GM10248 (cell line): Measurements from ENCODE around the gene COLQ.

ENCODE experiments used
- CTCF ChIA-PET: fragments of 300-600 bp; sonication (Branson Sonifier 250); formaldehyde crosslinking; extraction: SDS; loops from one replicate; lab custom pipeline; 2021; ENCODE audit warnings: antibody characterized with exemption; lab: Yijun Ruan, JAX
- POLR2A ChIA-PET: fragments of 350-650 bp; sonication (Branson Sonifier 250); formaldehyde crosslinking; extraction: SDS; loops from one replicate; lab custom pipeline; 2020; ENCODE audit warnings: antibody characterized with exemption; lab: Yijun Ruan, JAX
- DNase-seq: peaks from one replicate; pipeline ENCODE4 v3.0.0; 2012; ENCODE audit errors: extremely low spot score
- TF ChIP-seq, protein P1 (sequence below): IDR thresholded peaks from 2 replicates; pipeline ENCODE4 v1.5.1; 2012; ENCODE audit warnings: mild to moderate bottlenecking, low read depth; ENCODE audit errors: extremely low read depth, missing control alignments, control extremely low read depth

Gene COLQ

DNA sequence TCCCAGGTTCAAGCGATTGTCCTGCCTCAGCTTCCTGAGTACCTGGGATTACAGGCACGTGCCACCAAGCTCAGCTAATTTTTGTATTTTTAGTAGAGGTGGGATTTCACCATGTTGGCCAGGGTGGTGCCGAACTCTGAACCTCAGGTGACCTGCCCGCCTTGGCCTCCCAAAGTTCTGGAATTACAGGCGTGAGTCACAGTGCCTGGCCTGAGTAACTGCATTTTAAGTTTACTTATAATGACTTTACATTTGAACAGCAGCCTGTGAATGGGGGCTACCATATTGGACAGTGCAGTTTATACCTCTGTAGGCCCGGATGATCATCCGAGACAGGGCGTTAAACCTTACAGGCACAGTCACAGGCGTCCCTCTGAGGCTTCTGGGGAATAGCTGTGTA lies 69.3 kb downstream of the COLQ start:
- DNase-seq = no peak
- POLR2A ChIA-PET = no interaction called here
- CTCF ChIA-PET = interaction anchor here (1.2 kb wide), 1 partner anchor 11 kb away, joined by 3 read pairs; no protein-coding TSS in a partner anchor
- TF ChIP-seq, protein P1, sequence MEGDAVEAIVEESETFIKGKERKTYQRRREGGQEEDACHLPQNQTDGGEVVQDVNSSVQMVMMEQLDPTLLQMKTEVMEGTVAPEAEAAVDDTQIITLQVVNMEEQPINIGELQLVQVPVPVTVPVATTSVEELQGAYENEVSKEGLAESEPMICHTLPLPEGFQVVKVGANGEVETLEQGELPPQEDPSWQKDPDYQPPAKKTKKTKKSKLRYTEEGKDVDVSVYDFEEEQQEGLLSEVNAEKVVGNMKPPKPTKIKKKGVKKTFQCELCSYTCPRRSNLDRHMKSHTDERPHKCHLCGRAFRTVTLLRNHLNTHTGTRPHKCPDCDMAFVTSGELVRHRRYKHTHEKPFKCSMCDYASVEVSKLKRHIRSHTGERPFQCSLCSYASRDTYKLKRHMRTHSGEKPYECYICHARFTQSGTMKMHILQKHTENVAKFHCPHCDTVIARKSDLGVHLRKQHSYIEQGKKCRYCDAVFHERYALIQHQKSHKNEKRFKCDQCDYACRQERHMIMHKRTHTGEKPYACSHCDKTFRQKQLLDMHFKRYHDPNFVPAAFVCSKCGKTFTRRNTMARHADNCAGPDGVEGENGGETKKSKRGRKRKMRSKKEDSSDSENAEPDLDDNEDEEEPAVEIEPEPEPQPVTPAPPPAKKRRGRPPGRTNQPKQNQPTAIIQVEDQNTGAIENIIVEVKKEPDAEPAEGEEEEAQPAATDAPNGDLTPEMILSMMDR = no peak

GRCh38 chr3:15451216-15452113 lies 70.0 kb downstream of the COLQ start:
- TF ChIP-seq, protein P1 = no peak
- no peak for DNase-seq
- POLR2A ChIA-PET = no interaction called here
- CTCF ChIA-PET = no interaction called here

DNA sequence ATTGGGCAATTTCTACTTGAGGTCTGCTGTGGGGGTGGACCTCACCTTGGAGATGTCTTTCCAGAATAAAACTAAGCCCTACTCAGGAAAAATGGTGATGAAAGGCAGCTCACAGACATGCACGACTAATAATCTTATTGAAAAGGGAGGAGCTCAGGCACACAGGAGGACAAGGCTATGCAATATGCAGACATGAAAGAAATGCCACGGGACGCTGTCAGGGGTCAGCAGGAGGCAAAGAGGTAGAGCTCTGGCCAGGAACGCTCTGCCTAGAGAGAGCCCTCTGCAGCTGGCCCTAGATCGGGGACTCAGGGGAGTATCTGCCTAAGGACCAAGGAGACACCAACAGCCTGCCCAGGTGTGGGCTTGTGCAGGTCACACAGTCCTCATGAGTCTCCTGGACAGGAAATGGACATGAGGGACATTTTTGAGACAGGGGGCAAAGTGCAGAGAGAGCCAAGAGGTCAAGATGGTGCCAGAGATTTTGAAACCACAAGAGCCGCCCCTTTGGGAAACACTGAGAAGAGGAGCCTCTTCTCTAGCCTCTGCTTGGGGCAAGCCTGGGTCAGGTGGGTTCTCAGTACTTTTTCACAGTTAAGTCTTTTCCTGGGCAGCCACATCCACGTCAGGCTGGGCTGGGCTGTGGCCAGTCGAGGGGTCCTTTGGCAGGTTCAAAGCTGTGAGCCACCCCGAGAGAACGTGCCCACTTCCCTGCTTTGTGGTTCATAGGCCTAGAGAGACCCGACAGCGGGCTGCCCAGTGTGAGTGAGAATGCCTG lies 70.9 kb downstream of the COLQ start:
- ChIA-PET CTCF (no interaction called here), POLR2A (no interaction called here)
- TF ChIP-seq, protein P1 = no peak
- no peak for DNase-seq

GRCh38 chr3:15449489-15450224 lies 71.8 kb downstream of the COLQ start:
- CTCF ChIA-PET = no interaction called here
- POLR2A ChIA-PET = no interaction called here
- no peak for DNase-seq
- TF ChIP-seq, protein P1 = no peak

GRCh38 chr3:15443826-15444524 lies 77.5 kb downstream of the COLQ start:
- CTCF ChIA-PET = interaction anchor here (1.0 to 2.6 kb wide), 6 partner anchors 8 to 39 kb away, joined by 3 to 12 read pairs (median 4); no protein-coding TSS in a partner anchor

More at GRCh38 chr3:15443826-15444524, 77.5 kb downstream of the COLQ start:
- POLR2A ChIA-PET = interaction anchor here (1.0 kb wide), 1 partner anchor 14 kb away, joined by 3 read pairs; no protein-coding TSS in a partner anchor
- TF ChIP-seq, protein P1 = no peak
- no peak for DNase-seq
